Measurements from ENCODE around the gene FARS2.

Gene FARS2

GRCh38 chr6:5809450-5809849 lies 548.1 kb downstream of the FARS2 start:
- DNase-seq (ENCODE audit: low read depth) = no peak

GRCh38 chr6:5811997-5812396 lies 550.7 kb downstream of the FARS2 start:
- no peak for DNase-seq (ENCODE audit: low read depth)

GRCh38 chr6:5813625-5814027 lies 552.3 kb downstream of the FARS2 start:
- no peak for DNase-seq (ENCODE audit: low read depth)

GRCh38 chr6:5814116-5814515 lies 552.8 kb downstream of the FARS2 start:
- no peak for DNase-seq (ENCODE audit: low read depth)

GRCh38 chr6:5814901-5815300 lies 553.6 kb downstream of the FARS2 start:
- no peak for DNase-seq (ENCODE audit: low read depth)

- no peak for DNase-seq (ENCODE audit: low read depth)
Observed at GRCh38 chr6:5817869-5818268, 556.6 kb downstream of the FARS2 start.

GRCh38 chr6:5818959-5819358 lies 557.6 kb downstream of the FARS2 start:
- no peak for DNase-seq (ENCODE audit: low read depth)

Data from activated gamma-delta T cell treated with anti-CD3 and anti-CD28 coated beads, Interleukin-2, amount 50 U/mL, for 16 hours (primary cell).